ENCODE results near the gene SMARCC1.
"Not testable (repeated sequence)": the region's sequence is repeated elsewhere in the genome, so short reads cannot be mapped to it uniquely, and the experiment has no call there.

Gene SMARCC1

DNA sequence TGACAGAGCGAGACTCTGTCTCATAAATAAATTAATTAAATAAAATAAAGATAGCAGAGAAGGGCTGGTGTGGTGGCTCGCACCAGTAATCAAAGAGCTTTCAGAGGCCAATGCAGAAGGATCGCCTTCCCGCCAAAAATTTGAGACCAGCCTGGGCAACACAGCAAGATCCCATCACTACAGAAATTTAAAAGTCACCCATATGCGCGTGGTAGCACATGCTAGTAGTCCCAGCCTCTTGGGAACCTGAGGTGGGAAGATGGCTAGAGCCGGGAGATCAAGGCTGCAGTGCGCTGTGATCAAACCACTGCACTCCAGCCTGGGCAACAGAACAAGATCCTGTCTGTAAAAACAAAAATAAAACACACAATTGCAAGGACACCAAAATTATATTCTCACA is 9.6 kb downstream of the SMARCC1 start:
- DNase-seq (ENCODE audit: low read depth in 1 of 2, low spot score in 1 of 2) = no peak

GRCh38 chr3:47766186-47766585 is 15.5 kb downstream of the SMARCC1 start:
- DNase-seq (ENCODE audit: low read depth in 1 of 2, low spot score in 1 of 2) = no peak

DNA sequence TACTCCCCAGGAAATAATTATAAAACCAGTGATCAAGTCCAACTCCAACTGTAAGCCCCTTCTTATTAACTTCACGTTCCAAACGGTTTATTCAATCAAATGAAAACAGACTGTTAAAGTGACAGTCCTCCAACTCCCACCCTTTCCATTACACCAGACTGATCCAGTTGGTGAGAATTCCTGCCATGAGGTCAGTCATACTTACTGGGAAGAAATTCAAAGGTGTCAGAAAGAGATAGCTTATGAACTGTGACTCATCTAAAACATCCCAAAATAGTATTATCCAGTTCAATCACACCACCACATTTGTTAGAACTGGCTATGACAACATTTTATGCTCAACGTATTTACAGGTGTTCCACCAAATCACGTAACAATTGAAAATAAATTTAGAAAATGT is 19.5 kb downstream of the SMARCC1 start:
- no peak for DNase-seq (ENCODE audit: low read depth in 1 of 2, low spot score in 1 of 2)

DNA sequence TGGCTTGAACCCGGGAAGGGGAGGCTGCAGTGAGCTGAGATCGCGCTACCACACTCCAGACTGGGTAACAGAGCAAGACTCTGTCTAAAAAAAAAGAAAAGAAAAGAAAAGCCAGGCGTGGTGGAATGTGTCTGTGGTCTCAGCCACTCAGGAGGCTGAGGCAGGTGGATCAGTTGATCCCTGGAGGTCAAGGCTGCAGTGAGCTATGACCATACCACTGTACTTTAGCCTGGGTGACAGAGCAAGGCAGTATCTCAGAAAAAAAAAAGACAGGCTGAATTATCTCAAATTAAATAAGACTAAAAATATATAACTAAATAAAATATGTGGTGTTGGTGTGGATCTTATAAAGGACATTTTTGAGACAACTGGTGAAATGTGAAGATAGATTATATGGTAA is 20.6 kb downstream of the SMARCC1 start:
- DNase-seq (ENCODE audit: low read depth in 1 of 2, low spot score in 1 of 2) = no peak

GRCh38 chr3:47760207-47760606 is 21.5 kb downstream of the SMARCC1 start:
- DNase-seq (ENCODE audit: low read depth in 1 of 2, low spot score in 1 of 2) = not testable (repeated sequence)

DNA sequence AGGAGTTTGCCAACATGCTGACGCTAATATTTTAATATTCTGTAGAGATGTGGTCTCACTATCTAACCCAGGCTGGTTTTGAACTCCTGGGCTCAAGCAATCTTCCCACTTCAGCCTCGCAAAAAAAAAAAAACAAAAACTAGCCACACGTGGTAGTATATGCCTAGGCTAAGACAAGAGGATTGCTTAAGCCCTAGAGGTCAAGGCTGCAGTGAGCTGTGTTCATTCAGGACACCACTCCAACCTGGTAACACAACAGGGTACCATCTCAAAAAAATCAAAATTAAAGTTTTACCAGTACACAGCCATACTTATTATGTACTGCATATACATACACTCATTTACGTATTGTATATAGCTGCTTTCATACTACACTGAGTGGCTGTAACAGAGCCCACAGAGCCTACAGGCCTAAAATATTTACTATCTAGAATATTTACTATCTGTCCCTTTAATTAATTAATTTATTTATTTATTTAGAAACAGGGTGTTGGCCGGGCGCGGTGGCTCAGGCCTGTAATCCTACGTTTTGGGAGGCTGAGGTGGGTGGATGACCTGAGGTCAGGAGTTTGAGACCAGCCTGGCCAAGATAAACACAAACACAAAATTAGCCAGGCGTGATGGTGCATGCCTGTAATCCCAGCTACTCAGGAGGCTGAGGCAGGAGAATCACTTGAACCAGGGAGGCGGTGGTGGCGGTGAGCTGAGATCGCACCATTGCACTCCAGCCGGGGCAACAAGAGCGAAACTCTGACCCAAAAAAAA is 23.2 kb downstream of the SMARCC1 start:
- no peak for DNase-seq (ENCODE audit: low read depth in 1 of 2, low spot score in 1 of 2)

DNA sequence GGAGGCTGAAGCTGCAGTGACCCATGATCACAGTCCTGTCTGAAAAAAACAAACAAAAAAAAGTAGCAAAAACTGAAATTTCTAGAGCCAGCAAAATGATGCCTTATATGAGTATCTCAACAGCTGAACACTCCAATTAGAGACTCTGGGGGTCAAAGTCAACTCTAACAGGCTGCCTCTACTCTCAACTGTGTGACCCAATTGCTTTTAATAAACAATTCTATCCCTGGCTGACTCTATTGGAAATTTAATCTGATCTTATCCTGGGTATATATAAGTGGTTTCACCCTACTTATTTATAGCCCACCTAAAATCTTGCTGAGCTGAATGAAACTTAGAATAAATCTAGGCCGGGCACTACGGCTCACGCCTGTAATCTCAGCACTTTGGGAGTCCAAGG is 29.0 kb downstream of the SMARCC1 start:
- no peak for DNase-seq (ENCODE audit: low read depth in 1 of 2, low spot score in 1 of 2)

GRCh38 chr3:47750811-47751354 is 30.8 kb downstream of the SMARCC1 start:
- DNase-seq (ENCODE audit: low read depth in 1 of 2, low spot score in 1 of 2) = not testable (repeated sequence)

DNA sequence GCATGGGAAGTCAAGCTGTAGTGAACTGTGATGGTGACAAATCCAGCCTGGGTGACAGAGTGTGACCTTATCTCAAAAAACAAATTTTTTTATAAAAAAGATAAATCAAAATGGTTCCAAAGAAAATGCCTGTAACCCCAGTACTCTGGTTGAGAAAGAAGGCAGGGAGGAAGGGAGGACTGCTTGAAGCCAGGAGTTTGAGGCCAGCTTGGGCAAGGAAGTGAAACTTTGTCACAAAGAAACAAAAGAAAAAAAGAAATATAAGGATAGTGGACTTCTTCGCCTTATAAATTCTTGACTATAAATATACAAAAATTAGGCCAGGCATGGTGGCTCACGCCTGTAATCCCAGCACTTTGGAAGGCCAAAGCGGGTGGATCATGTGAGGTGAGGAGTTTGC is 34.1 kb downstream of the SMARCC1 start:
- no peak for DNase-seq (ENCODE audit: low read depth in 1 of 2, low spot score in 1 of 2)

DNA sequence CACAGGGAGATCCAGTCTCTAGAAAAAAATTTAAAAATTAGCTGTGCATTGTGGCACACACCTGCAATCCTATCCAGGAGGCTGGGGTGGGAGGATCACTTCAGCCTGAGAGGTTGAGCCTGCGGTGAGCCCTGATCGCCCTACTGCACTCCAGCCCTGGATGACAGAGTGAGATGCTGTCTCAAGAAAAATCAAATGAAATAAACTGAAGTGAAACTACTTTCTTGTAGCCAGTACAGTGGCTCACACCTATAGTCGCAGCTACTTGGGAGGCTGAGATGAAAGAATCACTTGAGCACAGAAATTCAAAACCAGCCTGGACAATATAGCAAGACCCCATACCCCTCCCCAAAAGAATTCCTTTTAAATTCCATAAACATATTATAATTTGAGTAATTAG is 35.4 kb downstream of the SMARCC1 start:
- no peak for DNase-seq (ENCODE audit: low read depth in 1 of 2, low spot score in 1 of 2)

GRCh38 chr3:47743855-47744254 is 37.8 kb downstream of the SMARCC1 start:
- no peak for DNase-seq (ENCODE audit: low read depth in 1 of 2, low spot score in 1 of 2)

- DNase-seq (ENCODE audit: low read depth in 1 of 2, low spot score in 1 of 2) = not testable (repeated sequence)
Measured at GRCh38 chr3:47743352-47743751, 38.3 kb downstream of the SMARCC1 start.

DNA sequence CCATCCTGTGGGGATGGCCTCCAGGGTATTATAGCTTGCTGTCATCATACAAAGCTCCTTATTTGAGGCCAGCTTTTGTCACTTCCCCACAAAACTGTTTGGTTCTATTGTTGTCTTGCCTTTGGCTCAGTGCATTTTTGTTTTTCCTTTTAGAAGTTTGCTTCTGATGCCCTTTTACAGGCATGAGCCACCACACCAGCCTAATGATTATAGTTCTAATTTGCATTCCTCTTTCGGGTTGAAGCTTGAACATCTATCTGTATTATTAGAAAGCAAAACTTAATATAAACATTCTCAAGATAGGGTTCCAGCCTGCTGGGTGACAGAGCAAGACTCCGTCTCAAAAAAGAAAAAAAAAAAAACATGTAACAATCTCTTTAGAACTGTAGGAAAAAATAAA is 39.8 kb downstream of the SMARCC1 start:
- no peak for DNase-seq (ENCODE audit: low read depth in 1 of 2, low spot score in 1 of 2)

DNA sequence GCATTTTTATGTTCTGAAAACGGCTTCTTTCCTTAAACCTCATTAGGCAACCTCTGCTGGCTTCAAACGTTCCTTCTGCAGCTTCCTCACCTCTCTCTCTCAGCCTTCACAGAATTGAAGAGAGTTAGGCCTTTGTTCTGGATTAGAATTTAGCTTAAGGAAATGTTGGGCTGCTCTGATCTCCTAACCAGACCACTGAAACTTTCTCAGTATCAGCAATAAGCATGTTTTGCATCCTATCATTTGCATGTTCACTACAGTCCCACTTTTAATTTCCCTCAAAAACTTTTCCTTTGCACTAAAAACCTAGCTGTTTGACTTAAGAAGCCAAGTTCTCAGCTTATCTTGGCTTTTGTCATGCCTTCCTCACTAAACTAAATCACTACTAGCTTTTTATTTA is 49.5 kb downstream of the SMARCC1 start:
- no peak for DNase-seq (ENCODE audit: low read depth in 1 of 2, low spot score in 1 of 2)

GRCh38 chr3:47731061-47731460 is 50.6 kb downstream of the SMARCC1 start:
- DNase-seq (ENCODE audit: low read depth in 1 of 2, low spot score in 1 of 2) = no peak

DNA sequence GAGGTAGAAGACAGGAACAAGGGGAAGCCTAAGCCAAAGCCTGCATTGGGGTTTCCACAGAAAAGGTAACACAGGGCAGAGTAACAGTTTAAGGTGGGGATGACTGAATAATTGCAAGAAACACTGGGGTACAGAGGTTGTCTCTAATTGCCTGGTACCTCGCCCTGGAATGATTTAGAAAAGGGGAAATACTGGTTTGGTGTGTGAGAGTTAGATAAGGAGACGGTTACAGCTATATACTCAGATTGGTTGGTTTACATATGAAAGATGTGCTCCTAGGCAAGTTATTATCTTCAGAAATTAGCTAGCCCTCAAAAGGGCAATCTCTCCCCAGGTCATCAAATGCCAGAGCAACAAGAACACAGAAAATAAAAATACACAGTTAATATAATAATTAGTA is 58.8 kb downstream of the SMARCC1 start:
- DNase-seq (ENCODE audit: low read depth in 1 of 2, low spot score in 1 of 2) = no peak

DNA sequence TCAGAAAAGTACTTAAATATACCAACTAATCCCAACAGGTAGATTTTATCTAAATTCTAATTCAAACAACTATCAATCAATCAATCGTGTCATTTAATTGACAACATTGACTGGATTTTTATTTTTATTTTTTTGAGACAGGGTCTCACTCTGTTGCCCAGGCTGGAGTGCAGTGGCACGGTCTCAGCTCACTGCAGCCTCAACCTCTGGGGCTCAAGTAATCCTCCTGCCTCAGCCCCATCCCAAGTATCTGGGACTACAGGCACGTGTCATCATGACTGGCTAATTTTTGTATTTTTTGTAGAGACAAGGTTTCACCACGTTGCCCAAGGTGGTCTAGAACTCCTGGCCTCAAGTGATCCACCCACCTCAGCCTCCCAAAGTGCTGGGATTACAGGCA is 64.2 kb downstream of the SMARCC1 start:
- not testable (repeated sequence) for DNase-seq (ENCODE audit: low read depth in 1 of 2, low spot score in 1 of 2)

DNA sequence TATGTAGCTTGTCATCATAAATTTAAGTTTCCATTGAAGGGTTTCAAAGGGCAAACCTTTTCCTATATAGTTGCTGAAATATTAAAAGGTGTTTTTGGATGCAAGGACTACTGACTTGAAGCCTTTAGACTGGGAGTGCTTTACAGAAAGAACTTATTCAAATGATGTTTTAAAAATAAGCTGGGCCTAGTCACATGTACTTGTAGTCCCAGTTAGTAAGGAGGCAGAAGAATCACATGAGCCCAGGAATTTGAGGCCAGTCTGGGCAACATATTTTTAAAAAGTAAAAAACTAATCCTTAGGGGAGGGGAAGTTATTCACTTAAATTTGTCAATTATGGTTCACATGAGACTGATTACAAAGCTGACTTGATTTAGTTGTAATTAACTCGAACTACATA is 65.0 kb downstream of the SMARCC1 start:
- DNase-seq (ENCODE audit: low read depth in 1 of 2, low spot score in 1 of 2) = no peak

DNA sequence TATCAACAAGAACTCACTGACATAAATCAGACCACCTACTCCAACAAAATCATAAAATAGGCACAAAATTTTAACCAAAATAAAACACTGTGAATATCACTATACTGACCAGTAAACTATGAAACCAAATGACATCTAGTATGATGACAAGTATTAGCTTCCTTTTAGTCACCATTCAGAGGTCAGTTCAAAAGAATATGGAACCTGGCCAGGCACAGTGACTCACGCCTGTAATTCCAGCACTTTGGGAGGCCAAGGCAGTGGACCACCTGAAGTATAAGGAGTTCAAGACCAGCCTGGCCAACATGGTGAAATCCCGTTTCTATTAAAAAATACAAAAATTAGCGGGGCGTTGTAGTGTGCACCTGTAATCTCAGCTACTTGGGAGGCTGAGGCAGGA is 65.8 kb downstream of the SMARCC1 start:
- DNase-seq (ENCODE audit: low read depth in 1 of 2, low spot score in 1 of 2) = no peak

- no peak for DNase-seq (ENCODE audit: low read depth in 1 of 2, low spot score in 1 of 2)
Measured at GRCh38 chr3:47714606-47715005, 67.1 kb downstream of the SMARCC1 start.

- no peak for DNase-seq (ENCODE audit: low read depth in 1 of 2, low spot score in 1 of 2)
Measured at GRCh38 chr3:47713655-47714054, 68.0 kb downstream of the SMARCC1 start.

GRCh38 chr3:47712398-47712797 is 69.3 kb downstream of the SMARCC1 start:
- DNase-seq (ENCODE audit: low read depth in 1 of 2, low spot score in 1 of 2) = no peak

DNA sequence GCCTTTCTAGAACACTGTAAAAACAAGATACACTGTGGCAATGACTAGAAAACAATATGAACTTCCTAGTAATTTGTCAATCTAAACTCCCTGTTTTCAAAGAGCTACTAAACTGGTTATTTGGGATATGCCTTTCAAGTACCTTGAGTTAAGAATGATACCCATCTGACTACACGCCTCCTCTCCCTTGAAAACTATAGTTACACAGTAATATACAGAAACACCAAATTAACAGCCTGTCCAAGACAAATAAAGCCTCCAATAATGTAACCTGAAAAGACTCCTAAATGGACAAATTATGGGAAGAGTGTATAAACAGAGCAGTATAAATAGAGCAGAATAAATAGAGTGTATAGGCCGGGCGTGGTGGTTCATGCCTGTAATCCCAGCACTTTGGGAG is 70.1 kb downstream of the SMARCC1 start:
- DNase-seq (ENCODE audit: low read depth in 1 of 2, low spot score in 1 of 2) = no peak
